Hematopoietic multipotent progenitor cell (in vitro differentiated cells): ENCODE data around the gene SLC25A51. TPM values are rescaled to one million over a fixed set of nuclear protein-coding genes. Genes with fewer than 3 reads are reported as not detected.
"Not testable (repeated sequence)": the region's sequence is repeated elsewhere in the genome, so short reads cannot be mapped to it uniquely, and the experiment has no call there.

Source experiments
- DNase-seq, 3 donors: peaks; one replicate each; pipeline ENCODE4 v3.0.0-alpha.2; 2011 to 2015; ENCODE audit warnings: low read depth in 2 of 3, low spot score in 2 of 3
- total RNA-seq: library from RNA; depleted of rRNA; stranded (reverse); fragments of >200 nt; gene quantifications from one replicate; pipeline ENCODE4 v1.2.3, GENCODE V29; 2012

Gene SLC25A51
- total RNA-seq, 1 donor: 26.7 TPM

- DNase-seq: no peak
These were observed 2.6 kb upstream of the SLC25A51 start for GRCh38 chr9:37906312-37907239.

- DNase-seq: no peak
These were observed 1.8 kb upstream of the SLC25A51 start for GRCh38 chr9:37905776-37906175.

- DNase-seq: no peak
These were observed 1.2 kb upstream of the SLC25A51 start for GRCh38 chr9:37905131-37905505.

GRCh38 chr9:37904445-37905130 is 661 bp upstream of the SLC25A51 start:
- DNase-seq: no peak

- DNase-seq: no peak
These were observed 906 bp downstream of the SLC25A51 start for GRCh38 chr9:37902796-37903646.

- DNase-seq: no peak
These were observed 1.8 kb downstream of the SLC25A51 start for GRCh38 chr9:37902131-37902530.

- no peak for DNase-seq
These were observed 4.9 kb downstream of the SLC25A51 start for GRCh38 chr9:37899041-37899440.

- no peak for DNase-seq
These were observed 6.3 kb downstream of the SLC25A51 start for GRCh38 chr9:37897665-37898064.

GRCh38 chr9:37892063-37892462 is 11.9 kb downstream of the SLC25A51 start:
- no peak for DNase-seq

GRCh38 chr9:37891042-37891441 is 12.9 kb downstream of the SLC25A51 start:
- DNase-seq: not testable (repeated sequence)

- no peak for DNase-seq
These were observed 14.4 kb downstream of the SLC25A51 start for GRCh38 chr9:37889536-37889935.

- not testable (repeated sequence) for DNase-seq
These were observed 15.8 kb downstream of the SLC25A51 start for GRCh38 chr9:37887977-37888583.

- DNase-seq: no peak
These were observed 22.9 kb downstream of the SLC25A51 start for GRCh38 chr9:37880916-37881479.

GRCh38 chr9:37876376-37876775 is 27.6 kb downstream of the SLC25A51 start:
- no peak for DNase-seq

GRCh38 chr9:37873955-37874354 is 30.0 kb downstream of the SLC25A51 start:
- no peak for DNase-seq

GRCh38 chr9:37870799-37871176 is 33.1 kb downstream of the SLC25A51 start:
- DNase-seq: no peak

GRCh38 chr9:37870081-37870798 is 33.7 kb downstream of the SLC25A51 start:
- DNase-seq: no peak

- DNase-seq: no peak
These were observed 41.4 kb downstream of the SLC25A51 start for GRCh38 chr9:37862530-37862929.

GRCh38 chr9:37859043-37859442 is 44.9 kb downstream of the SLC25A51 start:
- DNase-seq: peak in 2 of 3 donors; percentile 8 to 9

GRCh38 chr9:37856551-37856950 is 47.4 kb downstream of the SLC25A51 start:
- no peak for DNase-seq
